Measurements from ENCODE around the gene GTPBP2. TPM values are rescaled to one million over a fixed set of nuclear protein-coding genes. Genes with fewer than 3 reads are reported as not detected.

The GTPBP2 gene
- total and polyA plus RNA-seq, 2 of the 13 experiments (the other 11 are each of a cell fraction or from before 2014, with no cell fraction given): 26.9 to 88.2 TPM

DNA sequence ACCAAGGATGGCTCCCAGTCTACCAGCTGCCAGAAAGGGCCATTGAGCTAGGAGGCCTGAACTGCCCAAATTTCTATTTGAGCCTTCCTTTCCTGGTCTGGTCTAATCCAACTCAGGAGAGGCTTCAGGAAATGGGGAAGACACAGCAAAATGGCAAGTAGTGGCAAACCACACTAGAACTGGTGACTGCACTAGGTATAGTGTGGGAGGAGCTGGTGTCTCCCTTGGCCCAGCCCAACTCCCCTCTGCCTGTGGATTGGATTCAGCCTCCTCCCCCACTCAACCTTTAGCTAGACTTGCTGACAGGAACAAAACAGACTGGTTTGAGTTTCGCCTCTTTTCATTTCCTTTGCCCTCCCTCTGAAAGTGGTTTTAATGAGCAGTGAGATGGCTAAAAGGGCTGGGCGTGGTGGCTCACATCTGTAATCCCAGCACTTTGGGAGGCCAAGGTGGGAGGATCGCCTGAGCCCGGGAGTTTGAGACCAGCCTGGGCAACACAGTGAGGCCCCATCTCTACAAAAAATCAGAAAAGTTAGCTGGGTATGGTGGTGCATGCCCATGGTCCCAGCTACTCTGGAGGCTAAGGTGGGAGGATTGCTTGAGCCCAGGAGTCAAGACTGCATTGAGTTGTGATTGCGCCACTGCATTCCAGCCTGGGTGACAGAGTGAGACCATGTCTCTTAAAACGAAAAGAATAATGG lies 41.0 kb upstream of the GTPBP2 start:
- H3K9me3 ChIP-seq (ENCODE audit: low read length): no peaks in the 10 kb centered on the region
- no peaks in the 10 kb centered on the region for H3K79me2 ChIP-seq (ENCODE audit: insufficient read depth, low read length)
- peaks cover 79% of the 10 kb centered on the region for H3K4me1 ChIP-seq (ENCODE audit: insufficient read depth, low read length)
- no peak overlapping the region for H3K4me3 ChIP-seq (replicated peaks in 1 of 3; ENCODE audit: insufficient read depth in 1 of 3, low read depth in 2 of 3, low read length in 3 of 3)
- ChIA-PET CTCF (ENCODE audit: low intra/inter-chr PET ratio, low total read pairs) (interaction anchor here (1.2 kb wide), 1 partner anchor 101 kb away, joined by 3 read pairs; no protein-coding TSS in a partner anchor), POLR2A (interaction anchor here (0.8 to 7.5 kb wide), 6 partner anchors 13 to 256 kb away, joined by 3 to 55 read pairs (median 6); partner anchors contain the start of genes GTPBP2, MAD2L1BP and VEGFA)
- H3K27me3 ChIP-seq (ENCODE audit: control insufficient read depth in 1 of 2, insufficient read depth in 2 of 2, low read length in 2 of 2): peaks cover 0 to 11% of the 10 kb centered on the region in 2 experiments; a peak in 1 of 5 replicates
- BruUV-seq (replicated peaks): no TSS peak
- ATAC-seq (no peak), DNase-seq (ENCODE audit: low spot score) (no peak), FAIRE-seq (no peak)
- H3K9ac ChIP-seq (ENCODE audit: insufficient read depth, low read depth, low read length): no peak overlapping the region
- H3K4me2 ChIP-seq (ENCODE audit: low read depth, low read length): no peak overlapping the region
- in situ Hi-C loops (cut with HindIII; ENCODE audit: extremely low pct_ligation_motif_present, low pct_unique_long_range_greater_than_20kb): loop anchor here (5.0 kb wide), 1 partner anchor 407 kb away; no protein-coding TSS in a partner anchor
- no peak overlapping the region for H3K27ac ChIP-seq (ENCODE audit: extremely low read length, insufficient read depth, low read length)
- intact Hi-C loops (cut with micrococcal nuclease; ENCODE audit: unreplicated experiment): loop anchor here (2.0 to 10.0 kb wide), 4 partner anchors 39 to 182 kb away; no protein-coding TSS in a partner anchor
- no peaks in the 10 kb centered on the region for H4K20me1 ChIP-seq (ENCODE audit: insufficient read depth, low read length)
- H3K36me3 ChIP-seq (replicated peaks in 1 of 2; ENCODE audit: control insufficient read depth in 1 of 2, insufficient read depth in 2 of 2, low read length in 2 of 2): peaks cover 18 to 30% of the 10 kb centered on the region in 2 experiments
- 90% methylated on average over 6 of the region's 6 CpGs for WGBS (ENCODE audit: low lambda C conversion rate)
- no peak overlapping the region for H2AFZ ChIP-seq (ENCODE audit: low read length)
- no peak for TF ChIP-seq ZFY (CRISPR knock-in tag; IDR thresholded peaks at IDR 0.05)
- no peak for TF ChIP-seq MTF2 (CRISPR knock-in tag; IDR thresholded peaks at IDR 0.05; ENCODE audit: borderline replicate concordance)
- peak; percentile 66; the same call in 1 of the 2 replicates for TF ChIP-seq CEBPB (IDR thresholded peaks at IDR 0.05; ENCODE audit: borderline replicate concordance, low read depth, low read length)
- no peak for TF ChIP-seq KMT2A (CRISPR knock-in tag; IDR thresholded peaks at IDR 0.05)
- 0 out of 2 replicates have a peak, but pooled peaks have one; percentile 48 for TF ChIP-seq ZNF761 (CRISPR knock-in tag; conservative IDR thresholded peaks at IDR 0.05)
- no peak for TF ChIP-seq DNMT3B (CRISPR knock-in tag; conservative IDR thresholded peaks at IDR 0.05)
- no peak for TF ChIP-seq ZNF138 (CRISPR knock-in tag; IDR thresholded peaks at IDR 0.05; ENCODE audit: low read depth)
- TF ChIP-seq ZNF552 (CRISPR knock-in tag; IDR thresholded peaks at IDR 0.05; ENCODE audit: borderline replicate concordance): no peak
- 0 out of 2 replicates have a peak, but pooled peaks have one; percentile 11 for TF ChIP-seq NR2F2 (IDR thresholded peaks at IDR 0.05; ENCODE audit: borderline replicate concordance, low read depth)
- no peak for TF ChIP-seq ZNF431 (CRISPR knock-in tag; IDR thresholded peaks at IDR 0.05; ENCODE audit: borderline replicate concordance, low read depth)
- peak; percentile 70 for TF ChIP-seq CEBPG (CRISPR knock-in tag; IDR thresholded peaks at IDR 0.05)
- no peak for TF ChIP-seq ZNF710 (CRISPR knock-in tag; IDR thresholded peaks at IDR 0.05; ENCODE audit: borderline replicate concordance)
- TF ChIP-seq EED (CRISPR knock-in tag; IDR thresholded peaks at IDR 0.05): 0 out of 2 replicates have a peak, but pooled peaks have one; percentile 27
- no peak for TF ChIP-seq TBX3 (IDR thresholded peaks at IDR 0.05; ENCODE audit: borderline replicate concordance)
- no peak for TF ChIP-seq ZNF441 (CRISPR knock-in tag; IDR thresholded peaks at IDR 0.05; ENCODE audit: borderline replicate concordance)
- TF ChIP-seq POLR2G (IDR thresholded peaks at IDR 0.05; ENCODE audit: low read depth, low read length): peak; percentile 43; the same call in 1 of the 2 replicates
- no peak for TF ChIP-seq MAX (IDR thresholded peaks at IDR 0.05)
- peak; percentile 13; the same call in 1 of the 2 replicates for TF ChIP-seq POLR2AphosphoS5 (IDR thresholded peaks at IDR 0.05; ENCODE audit: low read depth, low read length)
- no peak for TF ChIP-seq ARNT2 (CRISPR knock-in tag; IDR thresholded peaks at IDR 0.05; ENCODE audit: low read depth)
- no peak for TF ChIP-seq ZNF10 (CRISPR knock-in tag; IDR thresholded peaks at IDR 0.05; ENCODE audit: borderline replicate concordance, low read depth)
- TF ChIP-seq RORA (CRISPR knock-in tag; IDR thresholded peaks at IDR 0.05): no peak
- TF ChIP-seq RAD21 (CRISPR knock-in tag; IDR thresholded peaks at IDR 0.05): no peak
- 0 out of 2 replicates have a peak, but pooled peaks have one; percentile 52 for TF ChIP-seq ZNF670 (CRISPR knock-in tag; IDR thresholded peaks at IDR 0.05; ENCODE audit: borderline replicate concordance)
- TF ChIP-seq TAF15 (IDR thresholded peaks at IDR 0.05; ENCODE audit: low read depth, low read length, poor library complexity, severe bottlenecking): no peak
